Measurements from ENCODE around the gene ENGASE. TPM values are rescaled to one million over a fixed set of nuclear protein-coding genes. Genes with fewer than 3 reads are reported as not detected.

ENGASE gene
- total RNA-seq, 1 experiment from 2014 or later: 58.0 TPM

DNA sequence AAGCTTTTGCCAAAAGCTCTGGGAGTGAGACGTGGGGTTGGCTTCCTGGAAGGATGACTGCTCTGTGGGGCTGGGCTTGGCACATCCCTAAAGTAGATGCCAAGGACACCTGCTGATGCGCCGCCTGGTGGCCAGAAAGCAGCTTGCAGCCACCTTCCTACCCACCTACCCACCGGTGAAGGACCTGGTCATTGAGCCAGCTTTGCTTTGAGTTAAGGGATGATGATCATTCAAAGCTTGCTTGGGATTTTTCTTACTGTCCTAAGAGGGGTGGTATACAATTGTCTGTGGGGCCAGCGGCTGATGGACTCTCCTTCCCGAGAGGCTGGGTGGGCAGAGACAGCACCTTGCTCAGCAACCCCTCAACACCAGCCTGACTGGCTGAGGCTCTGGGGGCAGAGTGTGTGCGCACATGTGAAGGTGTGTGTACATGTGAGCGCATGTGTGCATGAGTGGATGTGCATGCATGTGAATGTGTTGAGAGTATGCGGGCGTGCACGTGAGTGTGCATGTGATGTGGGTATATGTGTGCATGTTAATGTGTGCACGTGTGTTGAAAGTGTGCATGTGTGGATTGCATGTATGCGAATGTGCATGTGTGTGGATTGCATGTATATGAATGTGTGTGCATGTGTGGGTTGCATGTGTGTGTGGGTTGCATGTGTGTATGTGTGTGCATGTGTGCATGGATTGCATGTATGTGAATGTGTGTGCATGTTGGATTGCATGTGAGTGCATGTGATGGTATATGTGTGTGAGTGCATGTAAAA is 32.0 kb upstream of the ENGASE start:
- no peak overlapping the region for H3K27ac Mint-ChIP-seq (ENCODE audit: unreplicated experiment)
- intact Hi-C loops (cut with micrococcal nuclease; ENCODE audit: unreplicated experiment): loop anchor here (1.0 to 2.0 kb wide), 2 partner anchors 23 to 56 kb away; no protein-coding TSS in a partner anchor
- CTCF ChIA-PET: interaction anchor here (0.7 to 1.2 kb wide), 5 partner anchors 14 to 351 kb away, joined by 3 to 6 read pairs (median 5); no protein-coding TSS in a partner anchor

DNA sequence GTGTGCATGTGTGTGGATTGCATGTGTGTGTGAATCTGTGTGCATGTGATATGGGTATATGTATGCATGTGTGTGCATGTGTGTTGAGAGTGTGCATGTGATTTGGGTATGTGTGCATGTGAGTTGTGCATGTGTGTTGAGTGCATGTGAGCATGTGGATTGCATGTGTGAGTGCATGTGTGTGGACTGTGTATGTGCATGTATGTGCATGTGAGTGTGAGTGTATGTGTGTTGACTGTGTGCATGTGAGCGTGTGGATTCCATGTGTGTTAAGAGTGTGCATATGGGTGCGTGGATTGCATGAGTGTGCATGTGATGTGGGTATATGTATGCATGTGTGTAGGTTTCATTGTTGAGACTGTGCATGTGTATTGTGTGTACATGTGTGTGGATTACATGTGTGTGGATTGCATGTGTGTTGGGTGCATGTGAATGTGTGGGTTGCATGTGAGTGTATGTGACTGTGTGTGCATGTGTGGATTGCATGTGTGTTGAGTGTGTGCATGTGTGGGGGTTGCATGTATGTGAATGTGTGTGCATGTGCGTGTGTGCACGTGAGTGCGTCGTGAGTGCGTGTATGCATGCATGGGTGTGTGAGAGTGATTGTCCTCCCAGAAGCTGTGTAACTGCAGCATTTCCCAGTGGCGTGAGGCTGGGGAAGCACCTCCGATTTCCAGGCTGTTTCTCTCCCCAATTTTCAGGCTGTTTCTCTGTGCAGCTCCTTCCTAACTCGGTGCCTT is 31.3 kb upstream of the ENGASE start:
- intact Hi-C loops (cut with micrococcal nuclease; ENCODE audit: unreplicated experiment): loop anchor here (2.0 kb wide), 1 partner anchor 57 kb away; no protein-coding TSS in a partner anchor
- H3K9me3 Mint-ChIP-seq (ENCODE audit: low read depth, unreplicated experiment): peaks cover 4% of the 10 kb centered on the region
- BruUV-seq (replicated peaks): no TSS peak
- H3K27ac Mint-ChIP-seq (ENCODE audit: unreplicated experiment): no peak overlapping the region
- DNase-seq: no peak
- H3K4me1 Mint-ChIP-seq (ENCODE audit: low read depth, unreplicated experiment): peaks cover 27% of the 10 kb centered on the region
- no peak for TF ChIP-seq CTCF (IDR thresholded peaks at IDR 0.05; ENCODE audit: unreplicated experiment)
- peaks cover 51% of the 10 kb centered on the region for H3K27me3 Mint-ChIP-seq (ENCODE audit: unreplicated experiment)
- H3K4me3 Mint-ChIP-seq (ENCODE audit: low read depth, unreplicated experiment): no peak overlapping the region
- H3K36me3 Mint-ChIP-seq (ENCODE audit: insufficient read depth, unreplicated experiment): peaks cover 23% of the 10 kb centered on the region
- CTCF ChIA-PET: interaction anchor here (1.2 kb wide), 1 partner anchor 11 kb away, joined by 3 read pairs; no protein-coding TSS in a partner anchor

More for the DNA sequence above, 32.0 kb upstream of the ENGASE start:
- Mint-ChIP-seq H3K27me3 (ENCODE audit: unreplicated experiment) (peaks cover 43% of the 10 kb centered on the region), H3K9me3 (ENCODE audit: low read depth, unreplicated experiment) (peaks cover 4% of the 10 kb centered on the region), H3K4me3 (ENCODE audit: low read depth, unreplicated experiment) (no peak overlapping the region), H3K36me3 (ENCODE audit: insufficient read depth, unreplicated experiment) (peaks cover 23% of the 10 kb centered on the region), H3K4me1 (ENCODE audit: low read depth, unreplicated experiment) (peaks cover 27% of the 10 kb centered on the region)
- peak; percentile 86 for DNase-seq
- TF ChIP-seq CTCF (IDR thresholded peaks at IDR 0.05; ENCODE audit: unreplicated experiment): peak; percentile 86
- no TSS peak for BruUV-seq (replicated peaks)

DNA sequence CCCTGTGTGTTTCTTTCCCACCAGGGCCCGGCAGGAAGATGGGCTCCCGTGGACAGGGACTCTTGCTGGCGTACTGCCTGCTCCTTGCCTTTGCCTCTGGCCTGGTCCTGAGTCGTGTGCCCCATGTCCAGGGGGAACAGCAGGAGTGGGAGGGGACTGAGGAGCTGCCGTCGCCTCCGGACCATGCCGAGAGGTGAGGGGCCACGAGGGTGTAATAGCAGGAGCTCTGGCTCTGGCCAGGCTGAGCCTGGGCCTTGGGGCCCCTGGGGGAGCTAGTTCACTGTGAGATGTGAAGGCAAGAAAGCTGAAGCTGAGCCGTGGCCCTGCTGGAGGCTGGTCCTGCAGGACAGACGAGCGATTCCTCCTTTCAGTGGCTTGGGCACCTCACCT is 30.7 kb upstream of the ENGASE start:
- no peak for DNase-seq
- Mint-ChIP-seq H3K4me3 (ENCODE audit: low read depth, unreplicated experiment) (no peak overlapping the region), H3K36me3 (ENCODE audit: insufficient read depth, unreplicated experiment) (peaks cover 23% of the 10 kb centered on the region), H3K9me3 (ENCODE audit: low read depth, unreplicated experiment) (peaks cover 4% of the 10 kb centered on the region), H3K4me1 (ENCODE audit: low read depth, unreplicated experiment) (peaks cover 27% of the 10 kb centered on the region), H3K27me3 (ENCODE audit: unreplicated experiment) (peaks cover 56% of the 10 kb centered on the region), H3K27ac (ENCODE audit: unreplicated experiment) (no peak overlapping the region)
- CTCF ChIA-PET: interaction anchor here (1.2 kb wide), 1 partner anchor 12 kb away, joined by 3 read pairs; no protein-coding TSS in a partner anchor
- intact Hi-C loops (cut with micrococcal nuclease; ENCODE audit: unreplicated experiment): loop anchor here (2.0 kb wide), 1 partner anchor 57 kb away; no protein-coding TSS in a partner anchor
- no TSS peak for BruUV-seq (replicated peaks)
- no peak for TF ChIP-seq CTCF (IDR thresholded peaks at IDR 0.05; ENCODE audit: unreplicated experiment)

GRCh38 chr17:79044462-79044861 is 30.2 kb upstream of the ENGASE start:
- no TSS peak for BruUV-seq (replicated peaks)
- H3K9me3 Mint-ChIP-seq (ENCODE audit: low read depth, unreplicated experiment): peaks cover 4% of the 10 kb centered on the region
- no peak overlapping the region for H3K4me3 Mint-ChIP-seq (ENCODE audit: low read depth, unreplicated experiment)
- no peak for TF ChIP-seq CTCF (IDR thresholded peaks at IDR 0.05; ENCODE audit: unreplicated experiment)
- H3K27me3 Mint-ChIP-seq (ENCODE audit: unreplicated experiment): peaks cover 62% of the 10 kb centered on the region
- DNase-seq: no peak
- intact Hi-C loops (cut with micrococcal nuclease; ENCODE audit: unreplicated experiment): no loop called here
- H3K36me3 Mint-ChIP-seq (ENCODE audit: insufficient read depth, unreplicated experiment): peaks cover 23% of the 10 kb centered on the region
- CTCF ChIA-PET: interaction anchor here (1.0 to 2.1 kb wide), 3 partner anchors 12 to 349 kb away, joined by 3 to 8 read pairs (median 3); no protein-coding TSS in a partner anchor
- peaks cover 27% of the 10 kb centered on the region for H3K4me1 Mint-ChIP-seq (ENCODE audit: low read depth, unreplicated experiment)
- no peak overlapping the region for H3K27ac Mint-ChIP-seq (ENCODE audit: unreplicated experiment)
